Keratinocyte (primary cell): ENCODE data around the gene GRIK4. TPM values are rescaled to one million over a fixed set of nuclear protein-coding genes. Genes with fewer than 3 reads are reported as not detected.

Experiments used
- DNase-seq: peaks from one replicate; pipeline ENCODE4 v3.0.0-alpha.2; 2011; ENCODE audit warnings: low read depth, missing footprints, low spot score
- FAIRE-seq: peaks from 2 replicates; lab custom pipeline; 2011; peaks lifted over from hg19 to GRCh38; lab: Jason Lieb, UNC
- H2AFZ ChIP-seq: 2 replicates; pipeline ENCODE4 v1.6.0; 2012; ENCODE audit warnings: low read length, control low read depth, inconsistent platforms; ENCODE audit not compliant: control insufficient read depth
- H3K27ac ChIP-seq: 2 replicates; pipeline ENCODE4 v1.5.1; 2011; ENCODE audit warnings: low read length; ENCODE audit not compliant: control insufficient read depth, insufficient read depth
- H3K27me3 ChIP-seq: 3 replicates; pipeline ENCODE4 v1.6.0; 2011; ENCODE audit warnings: low read length; ENCODE audit not compliant: control insufficient read depth, insufficient read depth; ENCODE audit errors: extremely low read depth
- H3K36me3 ChIP-seq, 2 experiments: 2 replicates in 1 of 2; 3 replicates in 1 of 2; pipeline ENCODE4 v1.5.1; 2011; ENCODE audit warnings: low read length in 2 of 2, mild to moderate bottlenecking in 1 of 2; ENCODE audit not compliant: control insufficient read depth in 2 of 2, insufficient read depth in 2 of 2; ENCODE audit errors: extremely low read depth in 1 of 2
- H3K4me1 ChIP-seq: 3 replicates; pipeline ENCODE4 v1.5.1; 2011; ENCODE audit warnings: low read length; ENCODE audit not compliant: control insufficient read depth, insufficient read depth; ENCODE audit errors: extremely low read depth
- H3K4me2 ChIP-seq: 3 replicates; pipeline ENCODE4 v1.6.0; 2011; ENCODE audit warnings: low read depth, low read length; ENCODE audit not compliant: control insufficient read depth, insufficient read depth; ENCODE audit errors: extremely low read depth
- H3K4me3 ChIP-seq, 3 experiments: fragments of 200-600 bp in 1 of 3; sonication (generic) in 1 of 3; 2 replicates in 2 of 3; 3 replicates in 1 of 3; pipeline ENCODE4 v1.5.1; 2011 to 2016; ENCODE audit warnings: low read length in 3 of 3, mild to moderate bottlenecking in 3 of 3, control low read depth in 2 of 3, inconsistent platforms in 1 of 3, low read depth in 1 of 3, mixed read lengths in 1 of 3, mixed run types in 1 of 3, moderate library complexity in 1 of 3; ENCODE audit not compliant: control insufficient read depth in 2 of 3, insufficient read depth in 2 of 3; ENCODE audit errors: extremely low read depth in 1 of 3
- H3K79me2 ChIP-seq: 2 replicates; pipeline ENCODE4 v1.6.0; 2012; ENCODE audit warnings: low read length; ENCODE audit not compliant: control insufficient read depth, insufficient read depth
- H3K9ac ChIP-seq: 3 replicates; pipeline ENCODE4 v1.6.0; 2011; ENCODE audit warnings: low read length; ENCODE audit not compliant: control insufficient read depth, insufficient read depth; ENCODE audit errors: extremely low read depth
- H3K9me1 ChIP-seq: 3 replicates; pipeline ENCODE4 v1.6.0; 2011; ENCODE audit warnings: low read length; ENCODE audit not compliant: control insufficient read depth, insufficient read depth; ENCODE audit errors: extremely low read depth
- H3K9me3 ChIP-seq: 2 replicates; pipeline ENCODE4 v1.5.1; 2012; ENCODE audit warnings: low read depth, low read length; ENCODE audit not compliant: control insufficient read depth
- H4K20me1 ChIP-seq: 3 replicates; pipeline ENCODE4 v1.6.0; 2011; ENCODE audit warnings: low read length; ENCODE audit not compliant: control insufficient read depth, insufficient read depth; ENCODE audit errors: extremely low read depth
- EZH2 ChIP-seq: IDR thresholded peaks from one replicate; pipeline ENCODE4 v1.6.1; 2012; ENCODE audit warnings: inconsistent platforms, mild to moderate bottlenecking, low read length, moderate library complexity
- dilution Hi-C: fragments of 300-500 bp; cut with MboI; formaldehyde crosslinking; loops from one replicate; pipeline ENCODE4 v1.7.0; 2020; ENCODE audit warnings: low sequenced_read_pairs; ENCODE audit not compliant: extremely low pct_ligation_motif_present
- polyA plus RNA-seq, 5 experiments: library from polyadenylated mRNA; depleted of rRNA in 3 of 5; stranded (reverse) in 3 of 5; stranded (forward) in 1 of 5; unstranded in 1 of 5; fragments of >200 nt; gene quantifications; 1 replicate in 1 of 5; 2 replicates in 3 of 5; 3 replicates in 1 of 5; pipeline versions ENCODE4 v1.2.1 to v1.2.3, GENCODE V29; 2011 to 2012; ENCODE audit warnings: missing spikeins in 2 of 5, low read depth in 1 of 5, low replicate concordance in 1 of 5
- TF ChIP-seq, protein P1 (sequence below), 3 experiments: IDR thresholded peaks in 1 of 3; conservative IDR thresholded peaks in 1 of 3; optimal IDR thresholded peaks in 1 of 3; 2 replicates in 2 of 3; 3 replicates in 1 of 3; pipeline versions ENCODE3 to v1.5.1; 2011; ENCODE audit warnings: low read length in 3 of 3, mild to moderate bottlenecking in 3 of 3, moderate library complexity in 2 of 3, control low read depth in 1 of 3, inconsistent platforms in 1 of 3; ENCODE audit not compliant: insufficient read depth in 2 of 3; ENCODE audit errors: extremely low read depth in 1 of 3

Gene GRIK4
- polyA plus RNA-seq, 1 donor (not counting 4 experiments of a cell fraction or from before 2014, with no cell fraction given): not detected

GRCh38 chr11:120854988-120855387 lies 343.4 kb downstream of the GRIK4 start:
- dilution Hi-C loops: no loop called here
- DNase-seq: no peak
- Histone ChIP-seq H3K4me3 (no peak overlapping the region), H3K79me2 (no peaks in the 10 kb centered on the region), H3K27me3 (no peaks in the 10 kb centered on the region), H3K4me1 (no peaks in the 10 kb centered on the region), H3K9me3 (no peaks in the 10 kb centered on the region), H3K36me3 (no peaks in the 10 kb centered on the region), H4K20me1 (no peaks in the 10 kb centered on the region), H3K9ac (no peak overlapping the region), H3K9me1 (no peaks in the 10 kb centered on the region), H3K4me2 (no peak overlapping the region), H2AFZ (no peak overlapping the region), H3K27ac (no peak overlapping the region)
- no peak for FAIRE-seq
- TF ChIP-seq, protein P1, sequence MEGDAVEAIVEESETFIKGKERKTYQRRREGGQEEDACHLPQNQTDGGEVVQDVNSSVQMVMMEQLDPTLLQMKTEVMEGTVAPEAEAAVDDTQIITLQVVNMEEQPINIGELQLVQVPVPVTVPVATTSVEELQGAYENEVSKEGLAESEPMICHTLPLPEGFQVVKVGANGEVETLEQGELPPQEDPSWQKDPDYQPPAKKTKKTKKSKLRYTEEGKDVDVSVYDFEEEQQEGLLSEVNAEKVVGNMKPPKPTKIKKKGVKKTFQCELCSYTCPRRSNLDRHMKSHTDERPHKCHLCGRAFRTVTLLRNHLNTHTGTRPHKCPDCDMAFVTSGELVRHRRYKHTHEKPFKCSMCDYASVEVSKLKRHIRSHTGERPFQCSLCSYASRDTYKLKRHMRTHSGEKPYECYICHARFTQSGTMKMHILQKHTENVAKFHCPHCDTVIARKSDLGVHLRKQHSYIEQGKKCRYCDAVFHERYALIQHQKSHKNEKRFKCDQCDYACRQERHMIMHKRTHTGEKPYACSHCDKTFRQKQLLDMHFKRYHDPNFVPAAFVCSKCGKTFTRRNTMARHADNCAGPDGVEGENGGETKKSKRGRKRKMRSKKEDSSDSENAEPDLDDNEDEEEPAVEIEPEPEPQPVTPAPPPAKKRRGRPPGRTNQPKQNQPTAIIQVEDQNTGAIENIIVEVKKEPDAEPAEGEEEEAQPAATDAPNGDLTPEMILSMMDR (optimal IDR thresholded peaks at IDR 0.05 in 1 of 3, IDR thresholded peaks at IDR 0.05 in 1 of 3, conservative IDR thresholded peaks at IDR 0.05 in 1 of 3; ENCODE audit: extremely low read depth in 1 of 3, insufficient read depth in 2 of 3, low read length in 3 of 3): no peak
- no peak for TF ChIP-seq EZH2

DNA sequence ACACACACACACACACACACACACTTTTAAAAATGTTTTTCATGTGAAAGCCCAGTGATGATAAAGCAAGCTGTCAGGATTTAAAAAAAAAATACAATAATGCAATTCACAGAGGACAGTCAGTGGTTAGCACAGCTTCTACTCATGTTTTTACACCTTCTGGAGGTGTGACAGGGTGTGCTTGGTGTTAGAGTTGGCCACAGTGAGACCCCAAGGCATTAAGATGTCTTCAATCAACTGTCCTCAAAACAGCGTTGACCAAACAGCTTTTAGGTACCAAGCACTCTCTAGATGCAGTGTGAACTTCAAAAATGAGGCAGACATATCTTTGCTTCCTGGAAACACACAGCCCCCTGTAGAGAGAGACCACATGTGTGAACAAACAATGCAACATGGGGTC lies 346.0 kb downstream of the GRIK4 start:
- TF ChIP-seq, protein P1 (optimal IDR thresholded peaks at IDR 0.05 in 1 of 3, IDR thresholded peaks at IDR 0.05 in 1 of 3, conservative IDR thresholded peaks at IDR 0.05 in 1 of 3; ENCODE audit: extremely low read depth in 1 of 3, insufficient read depth in 2 of 3, low read length in 3 of 3): no peak
- TF ChIP-seq EZH2: no peak
- Histone ChIP-seq H3K4me3 (no peak overlapping the region), H3K27ac (no peak overlapping the region), H3K9ac (no peak overlapping the region), H3K79me2 (no peaks in the 10 kb centered on the region), H3K4me2 (no peak overlapping the region), H4K20me1 (no peaks in the 10 kb centered on the region), H3K36me3 (no peaks in the 10 kb centered on the region), H3K9me3 (no peaks in the 10 kb centered on the region), H3K4me1 (no peaks in the 10 kb centered on the region), H2AFZ (no peak overlapping the region), H3K9me1 (no peaks in the 10 kb centered on the region), H3K27me3 (no peaks in the 10 kb centered on the region)
- dilution Hi-C loops: no loop called here
- DNase-seq: no peak
- no peak for FAIRE-seq
